B cell (primary cell): ENCODE measurements around the gene MAP3K5. TPM values are rescaled to one million over a fixed set of nuclear protein-coding genes. Genes with fewer than 3 reads are reported as not detected.

Experiments
- ATAC-seq: fragments of 200-7000 bp; cut with Tn5 transposase; one replicate; pipeline ENCODE4 v1.10.0; 2021; ENCODE audit warnings: low read depth, mild to moderate bottlenecking, moderate number of reproducible peaks, moderate library complexity
- CTCF ChIA-PET: fragments of 350-600 bp; sonication (Branson Sonifier 250); formaldehyde crosslinking; loops from one replicate; lab custom pipeline; 2021; ENCODE audit warnings: antibody characterized with exemption, inconsistent platforms; lab: Charles Lee
- POLR2A ChIA-PET: fragments of 350-600 bp; sonication (Branson Sonifier 250); formaldehyde crosslinking; loops from one replicate; lab custom pipeline; 2021; ENCODE audit warnings: antibody characterized with exemption; lab: Charles Lee
- DNase-seq: peaks from one replicate; pipeline ENCODE4 v3.0.0; 2013
- H2AFZ ChIP-seq: 2 replicates; pipeline ENCODE4 v1.6.1; 2012; ENCODE audit warnings: mild to moderate bottlenecking, low read depth, low read length; ENCODE audit not compliant: insufficient read depth, poor library complexity, severe bottlenecking
- H3K27ac ChIP-seq, 2 donors: 1 replicate in 1 of 2; 2 replicates in 1 of 2; pipeline ENCODE4 v1.5.1; 2012 to 2013; ENCODE audit warnings: low read length in 2 of 2, mild to moderate bottlenecking in 2 of 2, moderate library complexity in 1 of 2
- H3K27me3 ChIP-seq, 4 experiments: fragments of 200-600 bp in 1 of 4; sonication (generic) in 1 of 4; replicated peaks in 1 of 4; 1 replicate in 2 of 4; 2 replicates in 2 of 4; pipeline versions ENCODE4 v1.6.1 to v1.7.0; 2013 to 2016; ENCODE audit warnings: low read length in 3 of 4, mild to moderate bottlenecking in 2 of 4, mixed read lengths in 1 of 4, moderate library complexity in 1 of 4; ENCODE audit not compliant: insufficient read depth in 4 of 4, control insufficient read depth in 3 of 4; ENCODE audit errors: control extremely low read depth in 1 of 4
- H3K36me3 ChIP-seq, 2 experiments: replicated peaks in 1 of 2; 1 replicate in 1 of 2; 2 replicates in 1 of 2; pipeline versions ENCODE4 v1.6.1 to v1.7.1; 2013; ENCODE audit warnings: low read length in 1 of 2; ENCODE audit not compliant: insufficient read depth in 2 of 2, control insufficient read depth in 1 of 2; ENCODE audit errors: control extremely low read depth in 1 of 2, extremely low read depth in 1 of 2
- H3K4me1 ChIP-seq, 2 donors: fragments of 200-600 bp in 1 of 2; sonication (generic) in 1 of 2; 1 replicate in 1 of 2; 2 replicates in 1 of 2; pipeline versions ENCODE4 v1.5.1 to v1.6.1; 2013 to 2017; ENCODE audit warnings: low read length in 2 of 2; ENCODE audit not compliant: control insufficient read depth in 2 of 2, insufficient read depth in 2 of 2
- H3K4me2 ChIP-seq: replicated peaks from 2 replicates; pipeline ENCODE3; 2012; ENCODE audit warnings: mild to moderate bottlenecking, low read depth, low read length; ENCODE audit not compliant: poor library complexity, severe bottlenecking
- H3K4me3 ChIP-seq, 5 experiments: fragments of 200-600 bp in 1 of 5; sonication (generic) in 1 of 5; 1 replicate in 3 of 5; 2 replicates in 2 of 5; pipeline versions ENCODE4 v1.5.1 to v1.7.0; 2011 to 2016; ENCODE audit warnings: low read length in 4 of 5, mild to moderate bottlenecking in 4 of 5, low read depth in 2 of 5, control low read depth in 1 of 5, moderate library complexity in 1 of 5; ENCODE audit not compliant: insufficient read depth in 1 of 5; ENCODE audit errors: control extremely low read depth in 1 of 5, extremely low read depth in 1 of 5
- H3K79me2 ChIP-seq: fragments of 200-600 bp; sonication (generic); one replicate; pipeline ENCODE4 v1.6.0; 2016; ENCODE audit warnings: low read length; ENCODE audit not compliant: control insufficient read depth, insufficient read depth
- H3K9ac ChIP-seq: fragments of 200-600 bp; sonication (generic); 2 replicates; pipeline ENCODE4 v1.6.1; 2017; ENCODE audit warnings: mild to moderate bottlenecking, low read length, moderate library complexity
- H3K9me3 ChIP-seq, 3 donors: one replicate each; pipeline versions ENCODE4 v1.6.1 to v1.7.1; 2013; ENCODE audit warnings: low read length in 2 of 3; ENCODE audit not compliant: control insufficient read depth in 2 of 3, insufficient read depth in 1 of 3; ENCODE audit errors: control extremely low read depth in 1 of 3
- H4K20me1 ChIP-seq: 2 replicates; pipeline ENCODE4 v1.6.0; 2012; ENCODE audit warnings: mild to moderate bottlenecking, low read length; ENCODE audit not compliant: insufficient read depth, control insufficient read depth, poor library complexity, severe bottlenecking
- H3K27ac Mint-ChIP-seq: one replicate; pipeline ENCODE4 v1.8.0; 2021; ENCODE audit warnings: mixed read lengths
- H3K27me3 Mint-ChIP-seq: one replicate; pipeline ENCODE4 v1.8.0; 2021; ENCODE audit warnings: mixed read lengths
- H3K4me1 Mint-ChIP-seq: one replicate; pipeline ENCODE4 v1.8.0; 2021; ENCODE audit warnings: mixed read lengths
- H3K4me3 Mint-ChIP-seq: one replicate; pipeline ENCODE4 v1.8.0; 2021; ENCODE audit warnings: mixed read lengths
- H3K9me3 Mint-ChIP-seq: one replicate; pipeline ENCODE4 v1.8.0; 2022; ENCODE audit warnings: mixed read lengths; ENCODE audit not compliant: insufficient read depth
- EZH2 ChIP-seq: IDR thresholded peaks from 2 replicates; pipeline ENCODE4 v1.6.1; 2012; ENCODE audit warnings: borderline replicate concordance, low read depth, mild to moderate bottlenecking, moderate library complexity, low read length; ENCODE audit not compliant: insufficient read depth, poor library complexity, severe bottlenecking
- WGBS: methylation state at CpG from one replicate; pipeline ENCODE4 v1.1.5; 2013; ENCODE audit warnings: missing lambda C conversion rate; ENCODE audit not compliant: insufficient coverage; 5-methylcytosine and 5-hydroxymethylcytosine counted together
- intact Hi-C: fragments of 100-400 bp; cut with micrococcal nuclease; formaldehyde crosslinking; loops from one replicate; pipeline ENCODE4 v1.10.0; 2022
- polyA plus RNA-seq: library from polyadenylated mRNA; depleted of rRNA; stranded (reverse); fragments of >200 nt; gene quantifications from 2 replicates; pipeline ENCODE4 v1.2.3, GENCODE V29; 2012
- small RNA-seq: library from RNA; depleted of rRNA; stranded (forward); fragments of <200 nt; gene quantifications from one replicate; pipeline ENCODE3, GENCODE V24; 2012; ENCODE audit warnings: low replicate concordance, low read depth; ENCODE audit not compliant: insufficient read length
- total RNA-seq, 2 donors: library from RNA; stranded (reverse); fragments of 120-200 nt in 1 of 2; gene quantifications; 1 replicate in 1 of 2; 2 replicates in 1 of 2; pipeline versions ENCODE4 v1.2.3 to v1.2.4, GENCODE V29; 2013 to 2022
- TF ChIP-seq, protein P1 (sequence below): fragments of 200-600 bp; IDR thresholded peaks from one replicate; pipeline ENCODE4 v1.8.0; 2022; ENCODE audit warnings: antibody characterized with exemption, mild to moderate bottlenecking

Gene MAP3K5
- total and polyA plus RNA-seq, 2 donors (not counting 1 experiment from before 2014, with no cell fraction given), result 5.7 to 34.1 TPM

- no peak overlapping the region for H3K4me3 Mint-ChIP-seq
- H3K4me1 Mint-ChIP-seq, result no peaks in the 10 kb centered on the region
- intact Hi-C loops, result no loop called here
- no peak for TF ChIP-seq EZH2
- TF ChIP-seq, protein P1, sequence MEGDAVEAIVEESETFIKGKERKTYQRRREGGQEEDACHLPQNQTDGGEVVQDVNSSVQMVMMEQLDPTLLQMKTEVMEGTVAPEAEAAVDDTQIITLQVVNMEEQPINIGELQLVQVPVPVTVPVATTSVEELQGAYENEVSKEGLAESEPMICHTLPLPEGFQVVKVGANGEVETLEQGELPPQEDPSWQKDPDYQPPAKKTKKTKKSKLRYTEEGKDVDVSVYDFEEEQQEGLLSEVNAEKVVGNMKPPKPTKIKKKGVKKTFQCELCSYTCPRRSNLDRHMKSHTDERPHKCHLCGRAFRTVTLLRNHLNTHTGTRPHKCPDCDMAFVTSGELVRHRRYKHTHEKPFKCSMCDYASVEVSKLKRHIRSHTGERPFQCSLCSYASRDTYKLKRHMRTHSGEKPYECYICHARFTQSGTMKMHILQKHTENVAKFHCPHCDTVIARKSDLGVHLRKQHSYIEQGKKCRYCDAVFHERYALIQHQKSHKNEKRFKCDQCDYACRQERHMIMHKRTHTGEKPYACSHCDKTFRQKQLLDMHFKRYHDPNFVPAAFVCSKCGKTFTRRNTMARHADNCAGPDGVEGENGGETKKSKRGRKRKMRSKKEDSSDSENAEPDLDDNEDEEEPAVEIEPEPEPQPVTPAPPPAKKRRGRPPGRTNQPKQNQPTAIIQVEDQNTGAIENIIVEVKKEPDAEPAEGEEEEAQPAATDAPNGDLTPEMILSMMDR, result no peak
- no peak for ATAC-seq
- Histone ChIP-seq H3K79me2 (no peaks in the 10 kb centered on the region), H3K9me3 (no peaks in the 10 kb centered on the region), H3K27ac (no peak overlapping the region), H3K4me2 (no peak overlapping the region), H3K9ac (no peak overlapping the region), H2AFZ (no peak overlapping the region), H3K4me1 (no peaks in the 10 kb centered on the region), H3K36me3 (no peaks in the 10 kb centered on the region), H3K4me3 (no peak overlapping the region), H3K27me3 (no peaks in the 10 kb centered on the region), H4K20me1 (no peaks in the 10 kb centered on the region)
- no peak overlapping the region for H3K27ac Mint-ChIP-seq
- H3K27me3 Mint-ChIP-seq, result peaks cover 5% of the 10 kb centered on the region
- CTCF ChIA-PET, result no interaction called here
- POLR2A ChIA-PET, result no interaction called here
- no CpG with 5 or more reads among the region's 1 CpG for WGBS
- DNase-seq, result no peak
- no peaks in the 10 kb centered on the region for H3K9me3 Mint-ChIP-seq
Observed at GRCh38 chr6:136508725-136509392, 283.4 kb downstream of the MAP3K5 start.

Small RNAs within 50 kb of the gene (small RNA-seq; reads per million reads assigned to genes)
- gene RNA5SP219, result not detected

Other genes starting within 250 kb of the MAP3K5 start
- 0.63 and 0.64 TPM in 2 replicates for gene MAP7, start 242.1 kb downstream of the MAP3K5 start, total RNA-seq
- 0.16 and 0.34 TPM in 2 replicates for gene MAP7, start 242.1 kb downstream of the MAP3K5 start, polyA plus RNA-seq
- 3.9 and 6.6 TPM in 2 replicates for gene PEX7, start 30.1 kb upstream of the MAP3K5 start, total RNA-seq
- 3.9 and 7.8 TPM in 2 replicates for gene PEX7, start 30.1 kb upstream of the MAP3K5 start, polyA plus RNA-seq
- gene SLC35D3, start 129.8 kb upstream of the MAP3K5 start, total RNA-seq, result not detected in 2 replicates
- gene SLC35D3, start 129.8 kb upstream of the MAP3K5 start, polyA plus RNA-seq, result not detected in 2 replicates